HG03520 (cell line): ENCODE measurements around the gene TBCC.

Experiments
- ATAC-seq: cut with Tn5 transposase; IDR thresholded peaks from one replicate; pipeline ENCODE4 v1.9.1; 2021; ENCODE audit warnings: mild to moderate bottlenecking, moderate library complexity; ENCODE audit not compliant: unreplicated experiment

The TBCC gene

GRCh38 chr6:42745640-42746462 is at the start of gene TBCC:
TBCC (minus strand) TSS chr6:42746103; CDS start chr6:42746073, 30 bp downstream.
- ATAC-seq = peak; percentile 78

- ATAC-seq = no peak
Observed at GRCh38 chr6:42795651-42796050, 49.7 kb upstream of the TBCC start.

- ATAC-seq = no peak
Observed at GRCh38 chr6:42791706-42792320, 45.9 kb upstream of the TBCC start.

- ATAC-seq = no peak
Observed at GRCh38 chr6:42790549-42791181, 44.8 kb upstream of the TBCC start.

GRCh38 chr6:42788671-42789070 is 42.8 kb upstream of the TBCC start:
- ATAC-seq = no peak

- no peak for ATAC-seq
Observed at GRCh38 chr6:42787063-42787472, 41.2 kb upstream of the TBCC start.

- no peak for ATAC-seq
Observed at GRCh38 chr6:42786525-42786985, 40.7 kb upstream of the TBCC start.

GRCh38 chr6:42784717-42785498 is 39.0 kb upstream of the TBCC start:
- no peak for ATAC-seq

GRCh38 chr6:42783876-42784642 is 38.2 kb upstream of the TBCC start:
- peak; percentile 1 for ATAC-seq

GRCh38 chr6:42783177-42783875 is 37.4 kb upstream of the TBCC start:
- peak; percentile 38 for ATAC-seq

- no peak for ATAC-seq
Observed at GRCh38 chr6:42782689-42783176, 36.8 kb upstream of the TBCC start.

- no peak for ATAC-seq
Observed at GRCh38 chr6:42781796-42782688, 36.1 kb upstream of the TBCC start, which contains the start of gene BICRAL. BICRAL (plus strand) TSS chr6:42782052; CDS start chr6:42822023, 39,971 bp downstream.

GRCh38 chr6:42781546-42781795 is 35.6 kb upstream of the TBCC start:
- no peak for ATAC-seq

- no peak for ATAC-seq
Observed at GRCh38 chr6:42779521-42779920, 33.6 kb upstream of the TBCC start.

- no peak for ATAC-seq
Observed at GRCh38 chr6:42778122-42778521, 32.2 kb upstream of the TBCC start.

GRCh38 chr6:42777126-42777822 is 31.4 kb upstream of the TBCC start:
- no peak for ATAC-seq

GRCh38 chr6:42774821-42775487 is 29.1 kb upstream of the TBCC start:
- ATAC-seq = peak; percentile 36
